ENCODE data around the gene HHIPL1. TPM values are rescaled to one million over a fixed set of nuclear protein-coding genes. Genes with fewer than 3 reads are reported as not detected.

HHIPL1 gene
- total RNA-seq, 2 donors from 2014 or later, result under 0.01 to 0.26 TPM

- 0 to 2% methylated on average over 34 to 72 of the region's 83 CpGs for WGBS, 2 donors
- peak in 1 of 3 donors; percentile 32 for TF ChIP-seq POLR2A (IDR thresholded peaks at IDR 0.05)
- TF ChIP-seq CTCF (IDR thresholded peaks at IDR 0.05), result peak in 1 of 7 experiments; percentile 22
- Histone ChIP-seq H3K4me1 (peaks cover 14% of the 10 kb centered on the region), H3K4me3 (peak within 1 kb of the TSS; percentile 50 to 78), H3K27me3 (no peaks in the 10 kb centered on the region), H3K9me3 (no peaks in the 10 kb centered on the region), H3K27ac (peak within 1 kb of the TSS in 3 of 4 donors; percentile 41 to 86 (median 77)), H3K36me3 (replicated peaks in 1 of 2; ENCODE audit: insufficient read depth in 1 of 2, low read depth in 2 of 2) (no peaks in the 10 kb centered on the region)
- intact Hi-C loops (cut with DNase I), result loop anchor here (5.0 kb wide), 1 partner anchor 203 kb away; no protein-coding TSS in a partner anchor
- ATAC-seq (peak; percentile 94), DNase-seq (peak; percentile 100)
Measured at GRCh38 chr14:99683619-99684409, 38.9 kb downstream of the HHIPL1 start, which contains the start of gene CYP46A1. Gene CYP46A1 (plus strand): TSS chr14:99684298. CDS start chr14:99684418, 120 bp downstream.

- no peaks in the 10 kb centered on the region for H3K36me3 ChIP-seq (replicated peaks in 1 of 2; ENCODE audit: insufficient read depth in 1 of 2, low read depth in 2 of 2)
- WGBS, 2 donors, result 5 to 19% methylated on average over 3 to 35 of the region's 45 CpGs
- H3K4me3 ChIP-seq, result peak overlapping the region; percentile 50 to 77
- peak in 1 of 4 donors; percentile 15 for DNase-seq
- ATAC-seq, result peak; percentile 30
- H3K4me1 ChIP-seq, result peaks cover 14% of the 10 kb centered on the region
- intact Hi-C loops (cut with DNase I), result loop anchor here (5.0 kb wide), 1 partner anchor 203 kb away; no protein-coding TSS in a partner anchor
- TF ChIP-seq POLR2A (IDR thresholded peaks at IDR 0.05) (no peak), CTCF (IDR thresholded peaks at IDR 0.05) (no peak)
- H3K27ac ChIP-seq, result peak overlapping the region in 3 of 4 donors; percentile 41 to 67 (median 66)
- H3K27me3 ChIP-seq, result no peaks in the 10 kb centered on the region
- no peaks in the 10 kb centered on the region for H3K9me3 ChIP-seq
Measured at GRCh38 chr14:99684410-99684934, 39.5 kb downstream of the HHIPL1 start.

- TF ChIP-seq POLR2A (IDR thresholded peaks at IDR 0.05) (no peak), CTCF (IDR thresholded peaks at IDR 0.05) (no peak)
- Histone ChIP-seq H3K4me3 (no peak overlapping the region), H3K36me3 (replicated peaks in 1 of 2; ENCODE audit: insufficient read depth in 1 of 2, low read depth in 2 of 2) (no peaks in the 10 kb centered on the region), H3K27ac (no peak overlapping the region), H3K4me1 (peaks cover 14% of the 10 kb centered on the region), H3K9me3 (no peaks in the 10 kb centered on the region), H3K27me3 (no peaks in the 10 kb centered on the region)
- DNase-seq (no peak), ATAC-seq (no peak)
- intact Hi-C loops (cut with DNase I), result no loop called here
- WGBS, 2 donors, result 56 to 75% methylated on average over 7 to 11 of the region's 11 CpGs
Measured at GRCh38 chr14:99685151-99685591, 40.2 kb downstream of the HHIPL1 start.

GRCh38 chr14:99685596-99685995 is 40.7 kb downstream of the HHIPL1 start:
- Histone ChIP-seq H3K27me3 (no peaks in the 10 kb centered on the region), H3K9me3 (no peaks in the 10 kb centered on the region), H3K4me1 (peaks cover 14% of the 10 kb centered on the region), H3K27ac (no peak overlapping the region), H3K36me3 (replicated peaks in 1 of 2; ENCODE audit: insufficient read depth in 1 of 2, low read depth in 2 of 2) (no peaks in the 10 kb centered on the region), H3K4me3 (no peak overlapping the region)
- ATAC-seq, result no peak
- TF ChIP-seq POLR2A (IDR thresholded peaks at IDR 0.05) (no peak), CTCF (IDR thresholded peaks at IDR 0.05) (no peak)
- WGBS, 2 donors, result 41 to 50% methylated on average over 1 of the region's 1 CpG
- DNase-seq, result no peak
- intact Hi-C loops (cut with DNase I), result no loop called here
